Activated gamma-delta T cell treated with Interleukin-2 at 50 U/mL for 16 hours (primary cell): ENCODE data around the gene ATP1B3.
"Not testable (repeated sequence)": the region's sequence is repeated elsewhere in the genome, so short reads cannot be mapped to it uniquely, and the experiment has no call there.

ENCODE experiments used
- DNase-seq: peaks from one replicate; pipeline ENCODE4 v3.0.0-alpha.2; 2020

ATP1B3 gene

DNA sequence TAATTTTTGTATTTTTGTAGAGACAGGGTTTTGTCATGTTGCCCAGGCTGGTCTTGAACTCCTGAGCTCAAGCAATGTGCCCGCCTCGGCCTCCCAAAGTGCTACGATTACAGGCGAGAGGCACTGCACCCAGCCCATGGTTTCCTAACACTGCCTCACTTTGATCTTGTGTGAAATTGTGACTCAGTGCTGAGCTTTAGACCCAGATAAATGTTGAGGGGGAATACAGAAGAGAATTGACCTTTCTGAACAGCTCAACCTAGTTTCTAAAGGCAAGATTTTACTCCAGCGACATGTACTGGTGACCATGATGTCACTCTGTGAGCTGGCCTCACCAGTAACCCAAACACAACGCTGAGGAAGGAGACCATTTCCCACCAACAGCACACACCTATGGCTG, 73.5 kb downstream of the ATP1B3 start:
- DNase-seq: no peak

DNA sequence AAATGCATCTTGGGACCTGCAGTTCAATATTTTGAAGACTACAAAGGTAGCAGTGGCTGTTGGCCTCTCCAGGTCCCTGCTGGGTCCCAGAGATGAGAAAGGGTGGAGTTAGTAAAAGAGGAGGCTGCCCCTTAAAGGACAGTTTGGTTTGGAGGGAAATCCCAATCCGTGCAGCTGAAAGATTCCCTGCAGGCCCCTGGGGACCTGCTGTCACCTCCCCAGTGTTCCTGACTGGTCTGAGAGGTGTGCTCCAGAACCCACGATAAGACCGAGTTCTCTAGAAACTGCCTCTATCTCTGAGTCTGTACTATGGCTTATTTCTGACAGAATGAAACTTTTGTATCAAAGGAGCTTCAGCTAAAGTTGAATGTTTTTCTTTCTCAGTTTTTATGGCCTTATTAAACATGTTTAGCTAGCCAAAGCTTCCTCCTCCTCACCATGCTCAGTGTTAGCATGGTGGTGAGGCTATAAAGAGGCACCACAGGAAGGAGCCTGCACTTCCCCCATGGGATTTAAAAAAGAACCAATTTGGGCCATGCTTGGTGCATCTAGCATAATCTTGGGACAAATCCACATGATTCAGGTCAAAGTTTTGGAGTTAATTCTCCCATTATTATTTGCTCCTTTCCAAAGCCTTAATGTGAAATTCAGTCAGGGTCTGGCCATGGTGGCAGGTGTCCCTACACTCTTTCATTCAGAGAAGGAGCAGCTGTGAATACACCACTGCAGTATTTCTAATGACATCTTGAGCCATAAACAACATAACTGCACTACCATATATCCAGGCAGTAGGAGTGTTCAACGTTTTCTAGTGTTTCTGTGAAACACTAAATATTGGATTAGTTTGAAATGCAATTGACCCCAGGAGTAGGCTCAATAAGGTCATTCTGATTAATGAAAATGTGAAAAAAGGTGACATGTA, 74.4 kb downstream of the ATP1B3 start:
- DNase-seq: no peak

DNA sequence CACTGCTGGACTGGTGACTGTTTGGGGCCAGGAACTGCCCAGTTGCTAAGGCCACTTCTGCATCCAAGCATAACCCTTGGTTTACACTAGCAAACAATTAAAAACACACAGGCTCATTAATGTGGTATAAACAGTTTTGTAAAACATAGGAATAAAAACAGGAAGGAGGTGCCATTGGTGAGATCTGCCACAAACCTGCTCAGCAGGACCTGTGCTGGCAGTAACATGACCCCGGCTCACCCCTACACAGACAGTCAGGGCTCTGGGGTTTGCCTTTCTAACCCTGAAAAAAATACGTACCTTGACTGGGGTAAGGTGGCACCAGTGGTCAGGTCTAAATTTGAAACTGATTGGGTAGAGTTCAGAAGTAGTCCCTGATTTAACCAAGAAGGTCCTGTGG, 76.2 kb downstream of the ATP1B3 start:
- no peak for DNase-seq

DNA sequence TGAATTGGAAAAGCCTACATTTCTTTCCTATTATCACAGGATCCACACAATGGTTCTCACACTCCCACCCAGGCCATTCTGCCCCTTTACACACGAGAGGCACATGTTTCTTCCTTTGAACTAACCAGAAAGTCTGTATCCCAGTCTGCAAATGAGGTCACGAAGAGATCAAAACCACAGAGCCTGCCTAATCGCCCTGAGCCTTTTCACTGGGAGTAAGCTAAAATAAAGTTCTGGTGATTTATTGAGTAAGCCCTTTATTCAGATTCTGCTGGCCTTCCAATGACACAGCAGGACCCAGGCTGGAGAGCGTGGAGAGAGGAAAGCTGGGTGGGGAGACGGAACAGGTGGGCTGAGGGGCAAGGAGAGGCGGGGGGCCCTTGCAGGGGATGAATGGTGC, 78.7 kb downstream of the ATP1B3 start:
- DNase-seq: no peak

DNA sequence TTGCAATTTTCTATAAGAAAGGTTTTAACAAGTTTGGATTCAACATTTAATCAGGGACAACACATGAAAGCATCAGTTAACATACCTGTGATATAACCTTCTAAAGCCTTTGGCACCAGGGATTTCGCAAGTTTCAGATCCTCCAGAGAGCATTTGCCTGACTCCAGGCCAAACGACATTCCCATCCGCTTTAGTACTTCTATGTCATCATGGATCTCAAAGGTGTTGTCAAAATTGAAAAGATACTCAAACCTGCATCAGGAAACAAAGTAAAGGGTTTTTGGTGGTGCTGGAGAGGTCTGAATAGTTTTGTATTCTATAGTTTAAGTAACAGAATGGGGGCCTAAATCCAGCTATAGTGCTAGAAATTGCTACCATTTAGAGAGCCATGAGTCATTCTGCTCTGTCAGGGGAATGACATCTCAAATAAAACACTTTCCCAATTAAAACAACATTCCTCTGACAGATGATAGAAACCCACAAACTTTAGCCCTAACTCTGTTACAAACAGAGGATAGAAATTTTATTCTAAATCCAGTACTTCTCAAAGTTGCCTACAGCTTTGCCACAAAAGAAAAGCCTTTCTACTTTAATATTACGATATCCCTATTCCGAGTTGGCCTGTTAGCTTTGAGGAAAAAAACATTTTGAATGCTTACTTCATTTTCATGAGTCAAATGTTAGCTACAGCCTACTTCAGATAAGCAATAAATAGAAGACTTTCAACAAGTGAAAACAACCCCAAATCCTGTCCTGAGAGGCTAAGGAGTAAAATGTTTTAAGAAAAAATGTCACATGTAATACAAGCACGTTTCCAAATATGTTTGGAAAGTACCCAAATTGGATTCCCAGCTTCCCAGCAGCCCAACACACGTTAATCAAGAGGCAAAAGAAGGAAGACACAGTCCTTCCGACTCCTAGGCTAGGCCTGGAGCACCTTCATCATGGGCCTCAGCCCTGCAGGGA, 83.4 kb downstream of the ATP1B3 start:
- no peak for DNase-seq

DNA sequence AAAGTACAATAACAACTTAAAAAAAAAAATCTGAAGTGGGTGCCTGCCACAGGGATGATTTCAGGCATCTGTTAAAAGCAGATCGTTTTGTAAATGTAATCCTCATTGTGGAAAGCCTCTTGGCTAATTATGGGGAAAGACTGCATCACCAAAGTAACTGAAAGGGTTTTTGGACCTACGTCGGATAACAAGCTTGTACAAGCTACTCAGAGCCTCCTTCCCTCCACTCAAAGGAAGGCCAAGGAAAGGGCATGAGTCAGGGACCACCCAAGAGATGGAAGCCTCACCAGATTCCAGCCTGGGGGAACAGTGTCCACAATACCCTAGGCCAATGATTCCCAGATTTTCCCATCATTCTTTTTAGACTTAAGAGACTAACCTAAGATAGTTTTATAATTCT, 84.3 kb downstream of the ATP1B3 start:
- DNase-seq: no peak

DNA sequence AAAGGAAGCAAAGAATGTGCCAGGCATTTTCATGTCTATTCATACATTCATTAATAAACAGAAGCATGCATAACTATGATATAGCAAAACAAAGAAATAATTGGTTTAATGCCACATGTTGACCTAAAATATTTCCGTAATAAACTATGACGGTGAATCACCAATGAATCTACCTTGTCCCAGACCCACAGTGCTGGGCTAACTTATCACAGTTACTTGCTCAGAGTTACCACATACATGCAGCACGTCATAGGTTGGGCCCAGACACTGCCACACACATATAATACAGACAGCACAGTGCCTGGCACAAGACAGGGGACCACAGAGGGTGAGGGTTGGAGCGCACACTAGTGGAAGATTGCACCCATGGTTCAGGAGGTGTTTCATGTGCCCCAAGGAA, 86.9 kb downstream of the ATP1B3 start:
- DNase-seq: no peak

DNA sequence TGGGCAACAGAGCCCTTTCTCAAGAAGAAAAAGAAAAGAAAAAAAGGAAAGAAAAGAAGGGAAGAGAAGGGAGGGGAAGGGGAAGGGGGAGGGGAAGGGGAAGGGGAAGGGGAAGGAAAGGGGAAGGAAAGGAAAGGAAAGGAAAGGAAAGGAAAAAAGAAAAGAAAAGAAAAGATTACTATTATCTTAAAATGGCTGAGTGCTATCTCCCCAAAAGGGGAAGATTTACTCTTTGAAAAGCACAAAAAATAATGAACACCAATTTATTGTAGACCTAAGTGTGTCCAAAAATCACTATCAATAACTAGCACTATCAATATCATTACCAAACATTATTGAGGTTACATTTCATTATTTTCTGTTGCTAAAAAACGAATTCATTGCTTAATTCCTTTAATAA, 89.0 kb downstream of the ATP1B3 start:
- no peak for DNase-seq

DNA sequence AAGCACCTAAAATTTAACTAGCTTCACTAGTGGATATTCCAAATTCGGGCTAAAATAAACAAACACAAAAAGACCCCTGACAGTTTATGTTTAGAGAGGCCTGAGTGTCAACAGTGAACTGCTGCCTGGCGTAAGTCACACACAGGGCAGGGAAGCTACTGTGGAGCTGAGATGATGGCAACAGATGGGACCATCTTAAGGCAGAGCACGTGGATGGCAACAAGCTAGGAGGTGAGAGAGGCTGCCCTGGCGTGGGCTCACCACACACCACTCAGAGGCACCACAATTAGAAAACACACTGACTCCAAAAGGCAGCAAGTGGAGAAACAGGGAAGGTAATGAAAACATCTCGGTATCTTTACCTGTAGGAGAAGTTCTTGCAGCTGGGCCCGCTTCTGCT, 93.3 kb downstream of the ATP1B3 start:
- DNase-seq: no peak

DNA sequence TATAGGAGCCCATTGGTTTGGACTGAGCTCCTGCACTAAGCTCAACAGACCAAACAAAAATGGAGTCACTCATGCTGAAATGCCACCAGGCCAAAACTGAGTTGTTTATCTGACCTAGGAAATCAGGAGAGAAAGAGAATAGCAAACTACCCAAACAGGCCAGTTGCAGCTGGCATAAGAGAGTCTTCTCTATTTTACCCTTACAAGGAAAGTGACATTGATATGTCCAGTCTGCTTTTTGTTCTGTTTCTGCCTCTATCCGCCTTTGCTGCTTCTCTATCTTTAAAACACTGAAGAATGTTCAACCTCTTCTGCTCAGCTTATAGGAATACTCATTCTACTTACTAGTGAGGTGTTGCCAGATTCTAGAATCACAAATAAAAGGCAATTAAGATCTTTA, 95.1 kb downstream of the ATP1B3 start:
- DNase-seq: no peak

DNA sequence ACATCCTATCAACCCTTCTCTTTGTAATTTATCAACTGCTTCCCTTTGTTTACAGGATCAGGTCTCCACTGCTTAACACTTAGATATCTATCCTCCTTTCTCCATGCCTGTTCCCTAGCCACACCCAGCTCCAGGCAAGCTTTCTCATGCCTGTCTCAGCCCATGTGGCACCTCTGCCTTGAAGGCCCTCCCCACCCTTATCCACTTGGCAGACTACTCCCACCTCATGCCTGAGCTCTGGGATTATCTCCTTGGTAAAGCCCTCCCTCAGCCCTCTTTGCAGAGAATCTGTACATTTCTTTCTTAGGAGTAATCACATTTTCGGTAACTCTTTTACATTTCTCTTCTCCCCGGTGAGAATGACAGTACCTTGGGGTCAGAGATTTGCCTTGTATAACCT, 96.0 kb downstream of the ATP1B3 start:
- no peak for DNase-seq

DNA sequence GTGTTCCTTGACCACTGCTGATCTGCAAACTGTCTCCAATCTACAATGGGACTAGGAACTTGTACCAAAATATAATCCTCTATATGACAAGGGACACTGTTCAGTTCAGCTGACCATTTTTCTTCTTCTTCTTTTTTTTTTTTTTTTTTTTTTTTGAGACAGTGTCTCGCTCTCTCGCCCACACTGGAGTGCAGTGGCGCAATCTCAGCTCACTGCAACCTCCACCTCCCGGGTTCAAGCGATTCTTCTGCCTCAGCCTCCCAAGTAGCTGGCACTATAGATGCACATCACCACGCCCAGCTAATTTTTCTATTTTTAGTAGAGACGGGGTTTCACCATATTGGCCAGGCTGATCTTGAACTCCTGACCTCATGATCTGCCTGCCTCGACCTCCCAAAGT, 98.3 kb downstream of the ATP1B3 start:
- not testable (repeated sequence) for DNase-seq
